MM.1S (cell line): ENCODE measurements around the gene NTRK2.

Source experiments
- DNase-seq: peaks from one replicate; pipeline ENCODE4 v3.0.0-alpha.2; 2015
- H2AFZ ChIP-seq: fragments of 300-600 bp; sonication (generic); 2 replicates; pipeline ENCODE4 v1.6.0; 2016; ENCODE audit warnings: antibody characterized with exemption, low read length
- H3F3A ChIP-seq: fragments of 300-600 bp; sonication (generic); 2 replicates; pipeline ENCODE4 v1.6.1; 2016; ENCODE audit warnings: mild to moderate bottlenecking, antibody characterized with exemption, low read length, moderate library complexity, mixed read lengths; ENCODE audit not compliant: insufficient read depth
- H3K27ac ChIP-seq: fragments of 300-600 bp; sonication (generic); 2 replicates; pipeline ENCODE4 v1.5.1; 2016; ENCODE audit warnings: mild to moderate bottlenecking, low read length
- H3K27me3 ChIP-seq: fragments of 300-600 bp; sonication (generic); replicated peaks from 2 replicates; pipeline ENCODE4 v1.6.0; 2016; ENCODE audit warnings: low read length; ENCODE audit not compliant: insufficient read depth
- H3K36me3 ChIP-seq: fragments of 300-600 bp; sonication (generic); replicated peaks from 2 replicates; pipeline ENCODE4 v1.6.1; 2016; ENCODE audit warnings: mild to moderate bottlenecking, low read length, mixed read lengths; ENCODE audit not compliant: insufficient read depth
- H3K4me1 ChIP-seq: fragments of 300-600 bp; sonication (generic); 2 replicates; pipeline ENCODE4 v1.6.1; 2016; ENCODE audit warnings: low read length, mixed read lengths
- H3K4me2 ChIP-seq: fragments of 300-600 bp; sonication (generic); 2 replicates; pipeline ENCODE4 v1.6.0; 2016; ENCODE audit warnings: low read depth, low read length
- H3K4me3 ChIP-seq: fragments of 300-600 bp; sonication (generic); 2 replicates; pipeline ENCODE4 v1.5.1; 2016; ENCODE audit warnings: low read length, mixed read lengths
- H3K79me2 ChIP-seq: fragments of 300-600 bp; sonication (generic); 2 replicates; pipeline ENCODE4 v1.6.1; 2016; ENCODE audit warnings: mixed run types, low read length, mixed read lengths
- H3K9ac ChIP-seq: fragments of 300-600 bp; sonication (generic); 2 replicates; pipeline ENCODE4 v1.6.1; 2016; ENCODE audit warnings: low read length, mixed read lengths
- H3K9me2 ChIP-seq: fragments of 300-600 bp; sonication (generic); replicated peaks from 2 replicates; pipeline ENCODE4 v1.6.1; 2016; ENCODE audit warnings: mild to moderate bottlenecking, low read length, mixed read lengths; ENCODE audit not compliant: insufficient read depth
- H3K9me3 ChIP-seq: fragments of 300-600 bp; sonication (generic); replicated peaks from 2 replicates; pipeline ENCODE4 v1.6.1; 2016; ENCODE audit warnings: mild to moderate bottlenecking, low read length, mixed read lengths; ENCODE audit not compliant: insufficient read depth
- H4K20me1 ChIP-seq: fragments of 300-600 bp; sonication (generic); 2 replicates; pipeline ENCODE4 v1.6.1; 2016; ENCODE audit warnings: mild to moderate bottlenecking, low read length, moderate library complexity, mixed read lengths; ENCODE audit not compliant: insufficient read depth
- EZH2 ChIP-seq: fragments of 300-600 bp; sonication (generic); optimal IDR thresholded peaks from 2 replicates; pipeline ENCODE3; 2017; ENCODE audit warnings: low read depth, mild to moderate bottlenecking, antibody characterized with exemption, low read length, mixed read lengths
- EZH2phosphoT487 ChIP-seq: fragments of 300-600 bp; sonication (generic); IDR thresholded peaks from 2 replicates; pipeline ENCODE4 v1.6.1; 2018; ENCODE audit warnings: antibody characterized with exemption, low read length
- TF ChIP-seq, protein P1 (sequence below): fragments of 300-600 bp; sonication (generic); IDR thresholded peaks from 2 replicates; pipeline ENCODE4 v1.5.1; 2016; ENCODE audit warnings: antibody characterized with exemption, low read length, mixed read lengths

The NTRK2 gene

DNA sequence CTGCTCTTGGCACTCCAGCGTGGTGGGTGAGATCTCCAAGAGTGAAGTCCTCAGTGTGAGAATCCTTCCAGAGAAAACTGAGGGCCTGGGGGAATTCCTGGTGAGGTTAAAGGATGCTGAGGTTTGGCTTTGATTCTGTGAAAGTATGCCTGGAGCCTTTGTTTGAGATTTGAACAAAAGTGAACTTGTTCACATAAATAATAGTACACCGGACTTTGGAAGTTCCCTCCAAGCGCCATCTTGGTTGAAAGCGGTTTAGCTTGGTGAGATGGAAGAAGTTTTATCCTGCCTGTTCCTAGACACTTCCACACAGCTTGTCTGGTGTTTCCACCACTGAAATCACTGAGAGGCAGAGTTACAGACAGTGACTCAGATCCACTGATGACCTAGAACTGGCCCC is 286.4 kb downstream of the NTRK2 start:
- no peak overlapping the region for H3K4me3 ChIP-seq
- H3K79me2 ChIP-seq = no peaks in the 10 kb centered on the region
- H3K36me3 ChIP-seq = no peaks in the 10 kb centered on the region
- no peak for DNase-seq
- no peak for TF ChIP-seq EZH2phosphoT487
- TF ChIP-seq, protein P1, sequence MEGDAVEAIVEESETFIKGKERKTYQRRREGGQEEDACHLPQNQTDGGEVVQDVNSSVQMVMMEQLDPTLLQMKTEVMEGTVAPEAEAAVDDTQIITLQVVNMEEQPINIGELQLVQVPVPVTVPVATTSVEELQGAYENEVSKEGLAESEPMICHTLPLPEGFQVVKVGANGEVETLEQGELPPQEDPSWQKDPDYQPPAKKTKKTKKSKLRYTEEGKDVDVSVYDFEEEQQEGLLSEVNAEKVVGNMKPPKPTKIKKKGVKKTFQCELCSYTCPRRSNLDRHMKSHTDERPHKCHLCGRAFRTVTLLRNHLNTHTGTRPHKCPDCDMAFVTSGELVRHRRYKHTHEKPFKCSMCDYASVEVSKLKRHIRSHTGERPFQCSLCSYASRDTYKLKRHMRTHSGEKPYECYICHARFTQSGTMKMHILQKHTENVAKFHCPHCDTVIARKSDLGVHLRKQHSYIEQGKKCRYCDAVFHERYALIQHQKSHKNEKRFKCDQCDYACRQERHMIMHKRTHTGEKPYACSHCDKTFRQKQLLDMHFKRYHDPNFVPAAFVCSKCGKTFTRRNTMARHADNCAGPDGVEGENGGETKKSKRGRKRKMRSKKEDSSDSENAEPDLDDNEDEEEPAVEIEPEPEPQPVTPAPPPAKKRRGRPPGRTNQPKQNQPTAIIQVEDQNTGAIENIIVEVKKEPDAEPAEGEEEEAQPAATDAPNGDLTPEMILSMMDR = no peak
- no peak for TF ChIP-seq EZH2
- H3K9me3 ChIP-seq = no peaks in the 10 kb centered on the region
- no peak overlapping the region for H2AFZ ChIP-seq
- H3K4me2 ChIP-seq = no peak overlapping the region
- H3K4me1 ChIP-seq = peaks cover 18% of the 10 kb centered on the region
- peaks cover 4% of the 10 kb centered on the region for H3F3A ChIP-seq
- H4K20me1 ChIP-seq = no peaks in the 10 kb centered on the region
- H3K27me3 ChIP-seq = no peaks in the 10 kb centered on the region
- no peaks in the 10 kb centered on the region for H3K9me2 ChIP-seq
- no peak overlapping the region for H3K27ac ChIP-seq
- no peak overlapping the region for H3K9ac ChIP-seq

DNA sequence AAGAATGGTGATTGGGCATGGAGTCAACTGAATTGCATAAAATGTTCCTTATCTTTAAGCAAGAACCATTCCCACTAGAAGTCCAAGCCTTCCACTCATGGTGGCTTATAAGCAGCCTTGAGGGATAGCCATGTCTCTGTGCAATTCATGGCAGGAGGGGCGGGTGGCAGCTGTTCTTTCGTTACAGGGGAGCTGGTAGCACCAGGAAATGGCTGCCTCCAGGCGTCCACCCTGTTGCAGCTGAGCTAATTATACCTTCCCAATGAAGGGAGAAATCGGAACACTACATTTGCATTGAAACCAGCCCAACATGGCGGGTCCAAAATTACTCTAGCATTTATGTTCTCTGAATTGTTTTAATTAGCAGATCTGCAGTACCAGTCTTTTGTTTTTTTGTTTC is 289.8 kb downstream of the NTRK2 start:
- Histone ChIP-seq H2AFZ (no peak overlapping the region), H3K36me3 (no peaks in the 10 kb centered on the region), H3K27ac (no peak overlapping the region), H3K4me2 (no peak overlapping the region), H3K4me1 (peaks cover 6% of the 10 kb centered on the region), H3K9ac (no peak overlapping the region), H3K9me2 (no peaks in the 10 kb centered on the region), H3K9me3 (no peaks in the 10 kb centered on the region), H3K27me3 (no peaks in the 10 kb centered on the region), H3K4me3 (no peak overlapping the region), H3F3A (peaks cover 1% of the 10 kb centered on the region), H4K20me1 (no peaks in the 10 kb centered on the region), H3K79me2 (no peaks in the 10 kb centered on the region)
- TF ChIP-seq EZH2phosphoT487 = no peak
- no peak for TF ChIP-seq EZH2
- TF ChIP-seq, protein P1 = no peak
- no peak for DNase-seq

DNA sequence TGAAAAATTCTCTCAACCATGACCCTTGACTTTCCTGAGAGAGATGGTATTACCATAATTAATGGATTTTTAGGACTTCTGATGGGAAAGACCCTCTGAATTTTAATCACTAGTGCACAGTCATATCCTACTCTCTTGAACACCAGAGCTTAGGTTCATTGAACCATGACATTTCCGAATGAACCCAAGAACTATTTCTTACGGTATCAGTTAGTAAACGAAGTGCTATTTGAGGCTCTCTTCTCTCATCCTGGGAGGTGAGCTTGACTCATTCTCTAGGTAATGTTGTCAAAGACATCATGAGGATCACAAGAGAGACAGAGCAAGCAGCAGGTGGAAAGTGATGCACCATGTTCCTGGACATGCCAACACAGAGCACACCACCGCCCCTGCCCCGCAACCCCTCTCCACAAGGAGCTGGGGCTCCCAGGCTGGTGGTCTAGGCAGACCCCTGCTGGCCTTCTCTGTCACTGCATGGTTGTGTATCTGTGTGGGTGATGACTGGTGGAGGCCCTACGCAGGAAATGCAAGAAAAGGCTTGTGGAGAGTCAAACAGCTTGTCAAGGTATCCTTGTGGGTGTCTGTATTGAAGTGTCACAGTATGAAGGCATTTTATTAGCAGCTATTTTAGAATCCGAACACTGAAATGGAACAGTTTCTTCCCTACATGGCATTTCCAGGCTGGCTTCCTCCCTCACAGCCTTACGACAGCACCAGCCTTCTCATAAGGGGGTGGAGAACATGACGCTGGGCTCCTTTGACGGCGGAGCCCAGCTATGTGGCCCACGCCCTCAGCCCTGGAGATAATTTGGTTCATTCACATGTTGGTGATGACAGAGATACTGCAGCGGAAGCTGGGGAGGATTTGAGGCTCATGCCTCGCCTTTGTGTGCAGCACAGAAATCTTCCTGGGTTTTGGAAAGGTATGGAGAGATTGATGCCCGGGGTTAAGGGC is 297.6 kb downstream of the NTRK2 start:
- no peak overlapping the region for H3K27ac ChIP-seq
- H3F3A ChIP-seq = no peaks in the 10 kb centered on the region
- H3K9me2 ChIP-seq = no peaks in the 10 kb centered on the region
- H3K9ac ChIP-seq = no peak overlapping the region
- no peaks in the 10 kb centered on the region for H4K20me1 ChIP-seq
- no peak overlapping the region for H2AFZ ChIP-seq
- H3K79me2 ChIP-seq = no peaks in the 10 kb centered on the region
- H3K36me3 ChIP-seq = no peaks in the 10 kb centered on the region
- H3K27me3 ChIP-seq = no peaks in the 10 kb centered on the region
- no peak for TF ChIP-seq EZH2phosphoT487
- TF ChIP-seq EZH2 = no peak
- TF ChIP-seq, protein P1 = no peak
- no peak for DNase-seq
- no peak overlapping the region for H3K4me3 ChIP-seq
- H3K4me1 ChIP-seq = no peaks in the 10 kb centered on the region
- no peaks in the 10 kb centered on the region for H3K9me3 ChIP-seq
- no peak overlapping the region for H3K4me2 ChIP-seq
